ENCODE data around the gene RARRES1.
A peak's percentile ranks its signal among the peaks of the same experiment; 100 is the strongest.

RARRES1 gene

DNA sequence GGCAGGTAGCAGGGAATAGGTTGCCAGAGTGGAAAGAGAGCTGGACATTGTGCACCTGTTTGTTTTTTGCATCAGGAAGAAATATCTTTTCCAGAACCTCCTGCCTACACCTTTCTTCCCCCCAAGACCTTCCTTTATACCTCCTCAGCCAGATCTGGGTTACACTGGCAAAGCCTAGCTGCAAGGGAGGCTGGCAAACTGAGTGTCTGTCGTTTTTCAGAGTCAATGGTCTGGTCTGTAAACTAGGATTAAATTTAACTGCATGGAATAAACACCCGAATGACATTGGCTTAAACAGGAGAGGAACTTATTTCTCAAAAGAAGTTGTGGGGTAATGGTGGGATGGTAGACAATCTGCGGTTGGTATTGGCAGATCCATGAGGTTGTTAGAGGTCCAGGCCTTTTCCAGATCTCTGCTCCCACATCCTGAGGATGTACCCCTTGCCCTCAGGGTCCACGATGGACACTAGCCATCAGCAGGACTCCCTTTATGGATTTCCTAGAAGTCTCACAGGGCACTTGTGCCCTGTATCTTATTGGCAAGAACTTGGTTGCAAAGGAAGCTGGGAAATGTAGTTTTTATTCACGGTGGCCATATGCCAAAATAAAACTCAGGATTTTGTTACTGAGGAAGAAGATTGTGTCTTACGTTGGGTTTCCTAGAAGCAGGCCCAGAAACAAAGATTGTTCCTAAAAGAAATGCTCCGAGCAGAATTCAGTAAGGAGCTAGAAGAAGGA lies 3.2 kb upstream of the RARRES1 start:
- no peak for DNase-seq (ENCODE audit: low spot score)

DNA sequence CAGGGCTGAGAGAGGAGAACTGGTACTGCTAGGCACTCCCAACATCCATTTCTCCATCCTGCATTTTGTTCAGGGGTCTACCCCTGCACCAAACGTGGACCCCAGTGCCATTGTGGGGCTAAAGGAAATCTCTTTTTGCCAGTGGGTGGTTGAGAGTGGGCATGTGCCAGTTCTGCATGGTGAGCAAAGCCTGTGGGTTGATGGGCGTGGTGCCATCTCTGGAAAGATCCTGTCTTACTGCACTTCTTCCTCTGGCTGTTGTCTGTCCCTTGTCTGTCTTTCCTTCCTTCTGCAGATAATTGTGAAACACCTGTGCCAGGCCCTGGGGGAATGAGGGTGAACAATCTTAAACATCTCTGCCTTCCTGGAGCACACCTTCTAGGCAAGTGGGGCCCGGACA lies 1.4 kb upstream of the RARRES1 start:
- DNase-seq (ENCODE audit: low spot score) = no peak

DNA sequence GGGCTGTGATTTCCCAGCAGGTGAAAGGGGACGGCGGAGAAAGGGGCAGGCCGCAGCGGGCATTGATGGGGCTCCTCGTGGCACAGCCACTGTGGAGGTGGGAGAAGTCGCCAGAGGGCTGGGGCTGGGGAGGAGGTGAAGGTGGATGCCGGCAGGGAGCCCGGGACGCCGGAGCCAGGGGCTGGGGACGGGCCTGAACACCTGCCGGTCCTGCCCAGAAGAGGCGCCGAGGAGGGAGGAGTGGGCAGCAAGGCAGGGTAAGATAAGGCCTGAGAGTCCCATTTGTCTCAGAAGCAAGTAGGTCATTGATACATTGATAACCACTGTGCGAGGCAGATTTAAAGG lies 571 bp upstream of the RARRES1 start:
- DNase-seq (ENCODE audit: low spot score) = no peak

DNA sequence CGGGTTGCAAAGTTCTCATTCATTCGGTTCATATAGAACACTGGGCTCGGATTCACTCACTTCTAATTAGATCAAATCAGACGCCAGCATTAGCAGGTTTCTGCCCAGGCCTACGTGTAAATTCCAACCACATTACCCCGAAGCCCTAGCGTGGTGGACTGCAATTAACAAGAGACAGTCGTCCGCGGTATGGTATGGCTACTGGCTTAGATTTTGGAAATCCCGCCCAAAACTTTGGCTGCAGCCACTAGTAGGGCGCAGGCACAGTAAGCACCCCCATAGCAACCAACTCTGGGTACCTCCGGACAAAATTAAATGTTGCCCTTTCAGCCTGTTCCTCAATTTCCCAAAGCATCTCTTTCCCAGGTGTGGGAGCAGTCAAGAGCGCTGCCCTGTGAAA lies 771 bp downstream of the RARRES1 start:
- DNase-seq (ENCODE audit: low spot score) = no peak

GRCh38 chr3:158728851-158729250 lies 3.4 kb downstream of the RARRES1 start:
- no peak for DNase-seq (ENCODE audit: low spot score)

DNA sequence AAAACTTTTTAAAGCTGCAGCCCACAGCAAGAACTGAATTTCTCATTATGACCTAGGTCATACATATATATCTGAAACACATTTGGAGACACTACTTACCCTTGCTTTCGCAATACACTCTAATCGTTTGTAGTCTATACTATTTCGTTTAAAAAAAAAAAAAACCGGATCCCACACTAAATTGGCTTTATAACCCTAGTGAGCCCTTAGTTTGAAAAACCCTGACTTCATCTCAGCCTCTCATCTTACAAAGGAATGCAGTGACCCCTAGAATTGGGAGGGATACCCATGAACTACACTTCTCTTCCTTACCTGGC lies 4.2 kb downstream of the RARRES1 start:
- DNase-seq (ENCODE audit: low spot score) = no peak

DNA sequence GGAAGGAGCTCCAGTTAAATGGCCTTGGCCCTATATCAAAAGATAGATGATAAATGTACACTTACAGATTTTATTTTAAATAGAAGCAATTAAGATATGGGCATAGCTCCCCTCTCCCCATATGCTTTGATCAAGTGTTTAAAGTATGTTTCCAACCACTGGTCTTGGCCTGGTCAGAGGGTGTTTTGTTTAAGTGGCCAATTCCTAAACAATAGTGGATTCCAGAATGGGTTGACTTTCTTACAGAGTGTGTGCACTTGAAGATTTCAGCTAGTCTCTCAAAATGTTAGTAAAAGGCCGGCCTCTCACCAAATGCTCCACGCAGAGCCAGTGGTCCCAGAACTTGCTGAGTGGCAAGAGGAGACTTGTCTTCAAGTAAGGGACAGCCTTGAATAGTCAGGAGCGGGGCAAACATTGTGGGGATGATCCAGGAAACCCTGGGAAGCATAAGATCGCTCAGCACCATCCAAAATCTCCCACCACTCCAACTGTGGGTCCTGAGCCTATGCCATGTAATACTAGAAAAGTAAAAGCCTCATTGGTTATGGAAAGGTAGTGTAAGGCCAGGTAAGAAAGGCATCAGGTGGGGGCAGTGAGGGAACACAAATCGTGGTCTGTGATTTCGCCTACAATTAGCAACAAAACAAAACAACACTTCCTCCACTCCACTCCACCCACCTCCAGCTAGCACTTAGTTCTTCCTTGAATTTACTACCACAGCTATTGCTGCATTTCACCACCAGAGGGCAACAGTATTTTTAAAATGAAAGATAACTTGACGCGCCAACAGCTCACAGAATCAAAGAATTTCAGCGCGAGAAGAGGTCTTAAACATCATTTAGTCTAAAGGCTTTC lies 4.8 kb downstream of the RARRES1 start:
- DNase-seq (ENCODE audit: low spot score) = peak; percentile 59

GRCh38 chr3:158725348-158726011 lies 6.8 kb downstream of the RARRES1 start:
- no peak for DNase-seq (ENCODE audit: low spot score)

DNA sequence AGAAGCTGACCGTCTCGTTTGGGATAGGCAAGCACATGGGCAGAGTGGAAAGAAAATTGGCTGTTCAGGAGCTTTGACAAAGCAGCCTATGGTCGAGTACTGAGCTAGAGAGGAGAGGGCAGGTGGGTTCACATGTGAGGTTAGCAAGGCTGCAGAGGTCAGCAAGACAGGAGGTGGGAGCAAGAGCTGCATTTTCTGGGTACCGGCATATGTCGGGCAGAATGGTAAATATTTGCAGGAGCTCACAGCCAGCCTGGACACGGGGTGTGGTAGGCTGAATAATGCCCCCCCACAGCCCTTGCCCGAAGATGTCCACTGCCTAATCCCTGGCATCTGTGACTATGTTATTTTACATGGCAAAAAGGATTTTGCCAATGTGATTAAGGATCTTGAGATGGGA lies 8.3 kb downstream of the RARRES1 start:
- no peak for DNase-seq (ENCODE audit: low spot score)

DNA sequence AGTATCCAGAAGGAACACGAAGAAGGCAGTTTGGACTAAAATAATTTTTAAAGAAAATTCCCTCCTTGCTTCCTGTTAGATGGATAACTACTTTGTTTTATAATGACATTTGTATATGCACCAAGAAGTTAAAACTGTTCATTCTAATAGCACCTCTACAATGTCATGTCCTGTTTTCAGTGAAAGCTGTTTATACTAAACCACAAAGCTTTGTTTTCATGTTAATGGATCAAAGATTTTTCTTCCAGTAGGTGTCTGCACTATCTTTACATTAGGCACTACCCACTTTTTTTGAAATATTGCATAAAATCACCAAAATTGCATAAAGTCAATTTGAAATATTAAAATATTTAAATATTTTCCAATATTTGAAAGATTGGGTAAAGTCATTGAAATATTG lies 10.1 kb downstream of the RARRES1 start:
- no peak for DNase-seq (ENCODE audit: low spot score)

- DNase-seq (ENCODE audit: low spot score) = no peak
Measured at GRCh38 chr3:158718490-158719170, 13.6 kb downstream of the RARRES1 start.

- DNase-seq (ENCODE audit: low spot score) = no peak
Measured at GRCh38 chr3:158717576-158717975, 14.7 kb downstream of the RARRES1 start.

DNA sequence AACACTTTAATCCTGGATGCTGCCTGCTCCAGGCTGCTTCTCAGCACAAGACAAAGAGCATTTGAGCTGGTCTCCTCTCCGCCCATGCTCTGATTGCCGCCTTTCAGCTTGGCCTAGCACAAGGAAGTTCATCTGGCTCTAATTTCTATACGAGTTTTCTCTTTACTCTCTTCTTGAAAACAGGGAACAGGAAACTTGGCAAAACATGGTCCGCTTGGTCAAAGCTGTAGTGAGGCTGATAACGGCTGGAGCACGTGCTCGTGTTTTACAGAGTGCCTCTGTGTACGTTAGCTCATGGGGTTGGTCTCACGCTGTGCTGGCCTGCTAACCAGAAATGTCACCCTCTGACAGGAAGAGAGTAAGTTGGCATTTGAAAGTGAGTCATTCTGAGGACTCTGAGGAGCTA lies 19.2 kb downstream of the RARRES1 start:
- no peak for DNase-seq (ENCODE audit: low spot score)

DNA sequence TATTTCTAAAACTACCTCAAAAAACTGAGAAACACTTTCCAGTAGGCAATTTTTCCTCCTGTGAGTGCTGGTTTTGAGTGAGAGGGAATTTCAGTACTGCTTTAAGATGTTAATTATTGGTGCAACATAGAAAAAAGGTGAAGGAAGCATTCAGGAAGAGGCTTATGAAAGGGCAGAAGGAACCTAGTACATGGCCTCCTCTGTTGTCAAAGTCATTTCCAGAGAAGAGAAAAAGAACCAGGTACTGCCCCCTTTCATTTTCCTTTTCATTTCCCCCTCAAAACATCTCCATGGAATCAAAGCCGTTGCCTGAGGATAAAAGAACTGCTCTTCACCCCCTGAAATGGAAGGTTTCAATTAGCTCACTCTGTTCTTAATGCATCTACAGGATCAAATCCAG lies 19.8 kb downstream of the RARRES1 start:
- DNase-seq (ENCODE audit: low spot score) = no peak

GRCh38 chr3:158711886-158712285 lies 20.4 kb downstream of the RARRES1 start:
- no peak for DNase-seq (ENCODE audit: low spot score)

- DNase-seq (ENCODE audit: low spot score) = no peak
Measured at GRCh38 chr3:158710601-158711000, 21.7 kb downstream of the RARRES1 start.

- no peak for DNase-seq (ENCODE audit: low spot score)
Measured at GRCh38 chr3:158709666-158710083, 22.6 kb downstream of the RARRES1 start.

DNA sequence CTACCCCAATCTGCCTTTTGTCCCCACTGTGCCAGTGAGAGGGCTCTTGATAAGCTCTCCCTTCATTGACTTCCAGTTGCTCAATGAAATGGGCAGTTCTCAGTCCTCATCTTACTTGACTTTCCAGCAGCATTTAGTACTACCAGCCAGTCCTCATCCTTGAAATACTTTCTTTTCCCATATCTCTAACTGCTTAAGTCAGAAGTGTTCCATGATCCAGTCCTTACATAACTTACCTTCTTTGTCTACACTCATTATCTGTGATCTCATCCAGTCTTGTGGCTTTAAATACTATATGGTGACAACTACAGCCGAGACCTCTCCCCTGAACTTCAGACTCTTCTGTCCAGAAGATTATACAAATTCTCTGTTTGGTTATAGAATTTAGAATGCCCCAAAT lies 28.7 kb downstream of the RARRES1 start:
- DNase-seq (ENCODE audit: low spot score) = no peak

DNA sequence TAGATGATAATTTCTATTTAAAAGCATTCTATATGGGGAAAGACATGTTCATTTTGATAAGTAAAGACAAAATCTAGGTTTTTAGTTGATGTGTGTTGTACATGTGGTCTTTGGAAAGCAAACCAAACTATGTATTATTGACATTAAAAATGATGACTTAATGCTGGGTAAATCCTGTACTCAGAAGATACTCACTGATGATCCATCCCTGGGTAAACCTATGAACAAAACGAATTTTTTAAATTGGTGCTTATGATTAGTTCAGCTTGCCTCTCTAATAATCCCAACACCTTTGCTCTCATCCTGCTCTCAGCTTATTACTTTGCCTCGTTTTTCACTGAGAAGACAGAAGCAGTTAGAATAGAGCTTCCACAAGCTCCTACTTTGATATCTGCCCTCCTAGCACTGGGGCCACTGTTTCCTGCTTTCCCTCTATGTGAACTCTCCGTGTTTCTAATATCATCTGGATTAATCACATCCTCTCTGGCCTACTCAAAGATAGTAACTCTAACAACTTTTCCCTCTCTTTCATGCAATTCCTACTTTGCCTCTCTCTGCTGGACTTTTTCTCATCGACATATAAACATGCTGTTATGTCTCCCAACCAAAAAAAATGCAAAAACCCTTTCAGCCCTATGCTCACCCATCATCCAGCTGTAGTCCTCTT lies 29.3 kb downstream of the RARRES1 start:
- DNase-seq (ENCODE audit: low spot score) = no peak

DNA sequence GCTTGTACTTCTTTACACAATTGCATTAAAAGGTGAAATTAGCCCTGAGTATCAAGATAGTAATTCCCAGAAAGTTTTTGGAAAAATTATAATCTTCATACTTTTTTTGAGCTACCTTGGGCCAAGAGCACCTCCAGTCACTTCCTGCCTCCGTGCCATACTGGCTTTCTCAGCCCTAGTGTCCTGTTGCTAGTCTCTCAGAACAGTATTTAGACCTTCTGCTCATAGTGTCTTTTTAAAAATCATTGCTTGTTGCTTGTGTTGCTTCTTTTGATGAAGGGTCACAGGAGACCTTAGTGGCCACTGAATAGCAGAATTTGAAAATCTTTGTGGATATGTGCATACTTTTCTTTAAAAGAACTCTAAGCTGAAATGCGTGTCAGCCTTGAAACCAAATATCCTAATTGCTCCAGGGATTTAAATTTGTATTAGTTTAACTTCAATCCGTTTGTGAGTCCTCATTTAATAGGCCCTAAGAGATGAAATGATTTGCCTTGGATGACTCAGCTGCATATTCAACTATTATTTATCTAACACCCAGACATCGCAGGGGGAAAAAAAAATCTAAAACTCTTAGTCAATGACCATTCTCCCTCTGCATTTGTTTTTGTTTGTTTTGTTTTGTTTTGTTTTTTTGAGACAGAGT lies 30.7 kb downstream of the RARRES1 start:
- DNase-seq (ENCODE audit: low spot score) = no peak

DNA sequence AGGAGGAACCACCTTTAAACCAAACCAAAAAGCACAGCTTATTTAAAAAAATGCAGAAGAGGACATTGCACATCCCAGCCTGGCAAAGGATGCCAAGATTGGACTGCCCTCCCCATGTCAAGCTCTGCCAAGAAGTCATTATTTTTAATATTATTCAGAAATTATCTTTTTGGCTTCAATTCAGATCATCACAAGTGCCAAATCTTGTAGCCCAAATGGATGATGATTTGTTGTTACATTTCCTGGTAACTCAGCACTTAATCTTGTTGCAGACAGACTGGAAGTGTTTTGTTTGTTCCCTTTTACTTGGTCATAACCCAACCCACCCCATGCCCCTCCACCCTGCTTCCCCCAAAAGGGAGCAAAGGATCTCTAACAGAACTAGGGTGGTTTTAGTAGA lies 31.7 kb downstream of the RARRES1 start:
- no peak for DNase-seq (ENCODE audit: low spot score)

DNA sequence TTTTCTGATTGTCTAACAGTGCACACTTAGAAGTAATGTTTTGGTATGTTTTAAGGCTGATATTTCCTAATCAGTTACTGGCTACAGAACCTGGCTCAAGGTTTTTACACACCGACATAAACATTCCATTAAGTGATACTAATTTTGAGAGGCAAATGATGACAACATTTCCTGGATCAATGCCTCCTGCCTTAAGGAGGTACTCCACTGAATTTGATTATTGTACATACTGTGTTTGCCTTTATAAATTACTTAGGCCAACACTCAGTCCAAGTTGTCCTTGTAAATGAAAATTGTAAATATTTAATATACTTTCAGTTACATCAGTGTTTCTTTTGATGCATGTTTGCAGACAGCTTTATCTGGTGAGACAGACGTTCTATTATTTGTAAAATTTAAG lies 35.6 kb downstream of the RARRES1 start:
- no peak for DNase-seq (ENCODE audit: low spot score)

Measured in CD4-positive, alpha-beta T cell treated with Interleukin-6 at 100 ng/mL for 8 hours (primary cell).